Measurements from ENCODE around the gene HDAC4. TPM values are rescaled to one million over a fixed set of nuclear protein-coding genes. Genes with fewer than 3 reads are reported as not detected.
A peak's percentile ranks its signal among the peaks of the same experiment; 100 is the strongest.

Gene HDAC4
- total RNA-seq, 1 donor from 2014 or later, result 65.7 TPM

GRCh38 chr2:239263669-239264491, 136.9 kb downstream of the HDAC4 start:
- intact Hi-C loops (cut with DNase I), result loop anchor here (2.0 kb wide), 1 partner anchor 41 kb away; no protein-coding TSS in a partner anchor
- H3K27ac ChIP-seq, result peak overlapping the region; percentile 81 to 87
- H3K36me3 ChIP-seq, result no peaks in the 10 kb centered on the region
- H3K9me3 ChIP-seq, result no peaks in the 10 kb centered on the region
- no peak overlapping the region for H3K4me3 ChIP-seq
- H3K27me3 ChIP-seq, result no peaks in the 10 kb centered on the region
- TF ChIP-seq CTCF (IDR thresholded peaks at IDR 0.05), result no peak
- H3K4me1 ChIP-seq, result peaks cover 23 to 47% of the 10 kb centered on the region in 2 donors
- DNase-seq (ENCODE audit: low spot score in 2 of 2), result no peak

- intact Hi-C loops (cut with DNase I), result no loop called here
- no peaks in the 10 kb centered on the region for H3K27me3 ChIP-seq
- H3K4me3 ChIP-seq, result no peak overlapping the region
- DNase-seq (ENCODE audit: low spot score in 2 of 2), result no peak
- H3K4me1 ChIP-seq, result peaks cover 23 to 42% of the 10 kb centered on the region in 2 donors
- no peak for TF ChIP-seq CTCF (IDR thresholded peaks at IDR 0.05)
- H3K36me3 ChIP-seq, result no peaks in the 10 kb centered on the region
- H3K27ac ChIP-seq, result no peak overlapping the region
- H3K9me3 ChIP-seq, result peaks cover 0 to 2% of the 10 kb centered on the region in 2 donors
Measured at GRCh38 chr2:239263231-239263630, 137.6 kb downstream of the HDAC4 start.

GRCh38 chr2:239262484-239263230, 138.2 kb downstream of the HDAC4 start:
- H3K4me3 ChIP-seq, result no peak overlapping the region
- peaks cover 1 to 8% of the 10 kb centered on the region in 2 donors for H3K9me3 ChIP-seq
- no peaks in the 10 kb centered on the region for H3K27me3 ChIP-seq
- H3K4me1 ChIP-seq, result peaks cover 18 to 37% of the 10 kb centered on the region in 2 donors
- no peak for DNase-seq (ENCODE audit: low spot score in 2 of 2)
- no peak for TF ChIP-seq CTCF (IDR thresholded peaks at IDR 0.05)
- no peaks in the 10 kb centered on the region for H3K36me3 ChIP-seq
- H3K27ac ChIP-seq, result no peak overlapping the region
- intact Hi-C loops (cut with DNase I), result no loop called here

GRCh38 chr2:239261796-239262483, 138.9 kb downstream of the HDAC4 start:
- Histone ChIP-seq H3K36me3 (no peaks in the 10 kb centered on the region), H3K9me3 (peaks cover 7 to 10% of the 10 kb centered on the region in 2 donors), H3K4me3 (no peak overlapping the region), H3K27ac (no peak overlapping the region), H3K27me3 (no peaks in the 10 kb centered on the region), H3K4me1 (peaks cover 13 to 29% of the 10 kb centered on the region in 2 donors)
- intact Hi-C loops (cut with DNase I), result no loop called here
- DNase-seq (ENCODE audit: low spot score in 2 of 2), result no peak
- no peak for TF ChIP-seq CTCF (IDR thresholded peaks at IDR 0.05)

- Histone ChIP-seq H3K4me1 (peaks cover 13 to 24% of the 10 kb centered on the region in 2 donors), H3K27ac (no peak overlapping the region), H3K36me3 (no peaks in the 10 kb centered on the region), H3K27me3 (no peaks in the 10 kb centered on the region), H3K4me3 (no peak overlapping the region), H3K9me3 (peaks cover 7 to 10% of the 10 kb centered on the region in 2 donors)
- no peak for TF ChIP-seq CTCF (IDR thresholded peaks at IDR 0.05)
- DNase-seq (ENCODE audit: low spot score in 2 of 2), result no peak
- intact Hi-C loops (cut with DNase I), result no loop called here
Measured at GRCh38 chr2:239261356-239261755, 139.5 kb downstream of the HDAC4 start.
